ENCODE results near the gene CPVL.

CPVL gene

GRCh38 chr7:28958980-28959347, 187.4 kb downstream of the CPVL start:
- no peak overlapping the region for H3K27ac Mint-ChIP-seq
- no peaks in the 10 kb centered on the region for H3K9me3 Mint-ChIP-seq (ENCODE audit: low read depth)
- H3K4me1 Mint-ChIP-seq (ENCODE audit: low read depth) = peaks cover 13% of the 10 kb centered on the region
- H3K27me3 Mint-ChIP-seq = peaks cover 22% of the 10 kb centered on the region
- H3K36me3 Mint-ChIP-seq = no peaks in the 10 kb centered on the region
- H3K4me3 Mint-ChIP-seq = no peak overlapping the region

- H3K4me1 Mint-ChIP-seq (ENCODE audit: low read depth) = peaks cover 13% of the 10 kb centered on the region
- no peak within 1 kb of the TSS for H3K27ac Mint-ChIP-seq
- H3K9me3 Mint-ChIP-seq (ENCODE audit: low read depth) = no peaks in the 10 kb centered on the region
- H3K36me3 Mint-ChIP-seq = no peaks in the 10 kb centered on the region
- H3K27me3 Mint-ChIP-seq = peaks cover 22% of the 10 kb centered on the region
- H3K4me3 Mint-ChIP-seq = peak within 1 kb of the TSS; percentile 35
Observed at GRCh38 chr7:28958235-28958979, 187.9 kb downstream of the CPVL start, which contains the start of gene TRIL. Gene TRIL (minus strand): TSS chr7:28958330. CDS start chr7:28958046, 284 bp downstream.

- Mint-ChIP-seq H3K36me3 (no peaks in the 10 kb centered on the region), H3K4me1 (ENCODE audit: low read depth) (peaks cover 13% of the 10 kb centered on the region), H3K9me3 (ENCODE audit: low read depth) (no peaks in the 10 kb centered on the region), H3K27ac (no peak overlapping the region), H3K27me3 (peaks cover 26% of the 10 kb centered on the region), H3K4me3 (peak overlapping the region; percentile 35)
Observed at GRCh38 chr7:28957751-28958234, 188.5 kb downstream of the CPVL start.

GRCh38 chr7:28957064-28957750, 189.1 kb downstream of the CPVL start:
- H3K27ac Mint-ChIP-seq = no peak overlapping the region
- no peaks in the 10 kb centered on the region for H3K9me3 Mint-ChIP-seq (ENCODE audit: low read depth)
- H3K36me3 Mint-ChIP-seq = no peaks in the 10 kb centered on the region
- peak overlapping the region; percentile 35 for H3K4me3 Mint-ChIP-seq
- H3K27me3 Mint-ChIP-seq = peaks cover 31% of the 10 kb centered on the region
- H3K4me1 Mint-ChIP-seq (ENCODE audit: low read depth) = peaks cover 13% of the 10 kb centered on the region

GRCh38 chr7:28956608-28957063, 189.7 kb downstream of the CPVL start:
- H3K27me3 Mint-ChIP-seq = peaks cover 33% of the 10 kb centered on the region
- no peaks in the 10 kb centered on the region for H3K36me3 Mint-ChIP-seq
- H3K4me1 Mint-ChIP-seq (ENCODE audit: low read depth) = peaks cover 13% of the 10 kb centered on the region
- no peaks in the 10 kb centered on the region for H3K9me3 Mint-ChIP-seq (ENCODE audit: low read depth)
- no peak overlapping the region for H3K27ac Mint-ChIP-seq
- H3K4me3 Mint-ChIP-seq = no peak overlapping the region

GRCh38 chr7:28955718-28956607, 190.4 kb downstream of the CPVL start:
- Mint-ChIP-seq H3K9me3 (ENCODE audit: low read depth) (no peaks in the 10 kb centered on the region), H3K4me3 (no peak overlapping the region), H3K27ac (no peak overlapping the region), H3K27me3 (peaks cover 36% of the 10 kb centered on the region), H3K36me3 (no peaks in the 10 kb centered on the region), H3K4me1 (ENCODE audit: low read depth) (peaks cover 13% of the 10 kb centered on the region)

GRCh38 chr7:28955356-28955717, 191.0 kb downstream of the CPVL start:
- no peak overlapping the region for H3K4me3 Mint-ChIP-seq
- H3K27ac Mint-ChIP-seq = no peak overlapping the region
- peaks cover 13% of the 10 kb centered on the region for H3K4me1 Mint-ChIP-seq (ENCODE audit: low read depth)
- H3K27me3 Mint-ChIP-seq = peaks cover 36% of the 10 kb centered on the region
- H3K36me3 Mint-ChIP-seq = no peaks in the 10 kb centered on the region
- H3K9me3 Mint-ChIP-seq (ENCODE audit: low read depth) = no peaks in the 10 kb centered on the region

- no peaks in the 10 kb centered on the region for H3K36me3 Mint-ChIP-seq
- peaks cover 36% of the 10 kb centered on the region for H3K27me3 Mint-ChIP-seq
- no peaks in the 10 kb centered on the region for H3K9me3 Mint-ChIP-seq (ENCODE audit: low read depth)
- peaks cover 13% of the 10 kb centered on the region for H3K4me1 Mint-ChIP-seq (ENCODE audit: low read depth)
- no peak overlapping the region for H3K4me3 Mint-ChIP-seq
- H3K27ac Mint-ChIP-seq = no peak overlapping the region
Observed at GRCh38 chr7:28954946-28955345, 191.4 kb downstream of the CPVL start.

- Mint-ChIP-seq H3K36me3 (no peaks in the 10 kb centered on the region), H3K9me3 (ENCODE audit: low read depth) (no peaks in the 10 kb centered on the region), H3K27ac (no peak overlapping the region), H3K4me3 (no peak overlapping the region), H3K4me1 (ENCODE audit: low read depth) (peaks cover 13% of the 10 kb centered on the region), H3K27me3 (peaks cover 39% of the 10 kb centered on the region)
Observed at GRCh38 chr7:28954471-28954870, 191.9 kb downstream of the CPVL start.

GRCh38 chr7:28953633-28954032, 192.7 kb downstream of the CPVL start:
- Mint-ChIP-seq H3K4me3 (no peak overlapping the region), H3K27ac (no peak overlapping the region), H3K36me3 (no peaks in the 10 kb centered on the region), H3K4me1 (ENCODE audit: low read depth) (peaks cover 11% of the 10 kb centered on the region), H3K27me3 (peaks cover 35% of the 10 kb centered on the region), H3K9me3 (ENCODE audit: low read depth) (no peaks in the 10 kb centered on the region)
